Left lung (tissue), 10 donors: ENCODE results near the gene GPATCH11. TPM values are rescaled to one million over a fixed set of nuclear protein-coding genes. Genes with fewer than 3 reads are reported as not detected.

Source experiments
- ATAC-seq: fragments of 200-7000 bp; cut with Tn5 transposase; one replicate; pipeline ENCODE4 v1.9.1; 2020; ENCODE audit warnings: moderate library complexity
- DNase-seq, 4 donors: peaks; one replicate each; pipeline ENCODE4 v3.0.0-alpha.2; 2013 to 2020
- H3K27ac ChIP-seq, 2 donors: fragments of 200-600 bp; sonication (generic) in 1 of 2; one replicate each; pipeline versions ENCODE4 v1.5.0 to v1.8.0; 2020 to 2021
- H3K27me3 ChIP-seq, 2 donors: fragments of 200-600 bp; sonication (generic) in 1 of 2; one replicate each; pipeline versions ENCODE4 v1.5.0 to v1.8.0; 2020 to 2021
- H3K36me3 ChIP-seq, 2 donors: fragments of 200-600 bp; sonication (generic) in 1 of 2; one replicate each; pipeline versions ENCODE4 v1.5.0 to v1.8.0; 2020 to 2021
- H3K4me1 ChIP-seq, 2 donors: fragments of 200-600 bp; one replicate each; pipeline ENCODE4 v1.8.0; 2021
- H3K4me3 ChIP-seq, 2 donors: fragments of 200-600 bp; sonication (generic) in 1 of 2; one replicate each; pipeline versions ENCODE4 v1.5.0 to v1.8.0; 2020 to 2021; ENCODE audit warnings: mild to moderate bottlenecking in 1 of 2
- H3K9me3 ChIP-seq, 2 donors: fragments of 200-600 bp; sonication (generic) in 1 of 2; one replicate each; pipeline versions ENCODE4 v1.5.0 to v1.8.0; 2020 to 2021
- intact Hi-C, 2 donors: fragments of 100-400 bp; cut with DNase I; formaldehyde crosslinking; loops; one replicate each; pipeline versions ENCODE4 v1.11.2 to v1.14.2; 2022
- polyA plus RNA-seq, 6 donors: library from polyadenylated mRNA; unstranded; fragments of 120-200 nt; gene quantifications; one replicate each; pipeline ENCODE4 v1.2.1, GENCODE V29; 2013; ENCODE audit not compliant: insufficient read length in 6 of 6
- total RNA-seq, 2 donors: library from RNA; stranded (reverse); fragmentation: NEBNext Ultra II Directional; extraction: Animal tissue kit (Norgen Biotek cat#: 25700); gene quantifications; one replicate each; pipeline ENCODE4 v1.2.1, GENCODE V29; 2021
- TF ChIP-seq, protein P1 (sequence below), 2 donors: fragments of 200-600 bp; sonication (generic) in 1 of 2; IDR thresholded peaks; one replicate each; pipeline versions ENCODE4 v1.5.0 to v1.8.0; 2021; ENCODE audit warnings: antibody characterized with exemption in 2 of 2
- donor health status: DM: no; HTN: yes; CAD: no.
- donor health status: DM: no; HTN: no; CAD: no.

The GPATCH11 gene
- total and polyA plus RNA-seq, 8 donors = 7.8 to 13.0 (median 11.2) TPM

DNA sequence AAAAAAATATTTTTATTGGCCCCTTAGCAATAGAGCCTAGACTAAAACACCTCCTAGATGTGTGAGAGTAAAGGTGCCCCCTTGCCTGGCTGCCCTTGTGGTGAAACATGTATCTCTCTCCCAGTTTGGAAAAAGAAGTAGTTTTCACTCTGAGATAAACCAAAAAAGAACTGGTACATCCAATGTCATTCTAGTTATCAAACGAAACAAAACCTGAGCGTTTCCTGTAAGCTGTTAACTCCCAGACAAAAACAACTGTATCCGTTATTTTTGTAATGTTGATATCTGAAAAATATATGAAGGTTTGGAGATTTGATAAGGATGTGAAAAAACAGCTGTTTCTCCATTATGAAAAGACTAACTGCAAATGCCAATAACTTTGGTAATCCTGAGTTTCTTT, 24.5 kb upstream of the GPATCH11 start:
- peaks cover 0 to 97% of the 10 kb centered on the region in 2 donors for H3K36me3 ChIP-seq
- H3K27me3 ChIP-seq = no peaks in the 10 kb centered on the region
- no peaks in the 10 kb centered on the region for H3K4me1 ChIP-seq
- DNase-seq = no peak
- H3K27ac ChIP-seq = no peak overlapping the region
- TF ChIP-seq, protein P1, sequence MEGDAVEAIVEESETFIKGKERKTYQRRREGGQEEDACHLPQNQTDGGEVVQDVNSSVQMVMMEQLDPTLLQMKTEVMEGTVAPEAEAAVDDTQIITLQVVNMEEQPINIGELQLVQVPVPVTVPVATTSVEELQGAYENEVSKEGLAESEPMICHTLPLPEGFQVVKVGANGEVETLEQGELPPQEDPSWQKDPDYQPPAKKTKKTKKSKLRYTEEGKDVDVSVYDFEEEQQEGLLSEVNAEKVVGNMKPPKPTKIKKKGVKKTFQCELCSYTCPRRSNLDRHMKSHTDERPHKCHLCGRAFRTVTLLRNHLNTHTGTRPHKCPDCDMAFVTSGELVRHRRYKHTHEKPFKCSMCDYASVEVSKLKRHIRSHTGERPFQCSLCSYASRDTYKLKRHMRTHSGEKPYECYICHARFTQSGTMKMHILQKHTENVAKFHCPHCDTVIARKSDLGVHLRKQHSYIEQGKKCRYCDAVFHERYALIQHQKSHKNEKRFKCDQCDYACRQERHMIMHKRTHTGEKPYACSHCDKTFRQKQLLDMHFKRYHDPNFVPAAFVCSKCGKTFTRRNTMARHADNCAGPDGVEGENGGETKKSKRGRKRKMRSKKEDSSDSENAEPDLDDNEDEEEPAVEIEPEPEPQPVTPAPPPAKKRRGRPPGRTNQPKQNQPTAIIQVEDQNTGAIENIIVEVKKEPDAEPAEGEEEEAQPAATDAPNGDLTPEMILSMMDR (IDR thresholded peaks at IDR 0.05) = no peak
- intact Hi-C loops = no loop called here
- no peak overlapping the region for H3K4me3 ChIP-seq
- no peak for ATAC-seq
- no peaks in the 10 kb centered on the region for H3K9me3 ChIP-seq

DNA sequence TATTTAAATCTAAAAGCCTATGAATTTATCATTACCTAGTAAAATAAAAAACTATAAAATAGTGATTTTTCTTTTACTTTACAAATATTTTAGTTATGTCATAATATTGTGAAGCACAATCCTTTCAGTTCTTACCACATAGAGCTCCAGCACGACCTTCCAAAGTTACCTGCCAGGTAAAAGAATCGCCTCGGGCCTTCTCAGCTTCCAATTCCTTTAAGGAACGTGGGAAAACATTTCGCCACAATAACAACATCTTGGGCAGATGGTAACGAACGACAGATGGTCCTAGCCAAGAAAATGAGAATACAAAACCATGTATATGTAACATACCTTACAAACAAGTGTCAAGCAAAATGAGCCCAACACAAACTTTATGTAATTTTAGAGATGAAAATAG, 23.9 kb upstream of the GPATCH11 start:
- Histone ChIP-seq H3K4me3 (no peak overlapping the region), H3K9me3 (no peaks in the 10 kb centered on the region), H3K36me3 (peaks cover 0 to 97% of the 10 kb centered on the region in 2 donors), H3K4me1 (no peaks in the 10 kb centered on the region), H3K27me3 (no peaks in the 10 kb centered on the region), H3K27ac (no peak overlapping the region)
- no peak for ATAC-seq
- no peak for DNase-seq
- intact Hi-C loops = no loop called here
- TF ChIP-seq, protein P1 (IDR thresholded peaks at IDR 0.05) = no peak

DNA sequence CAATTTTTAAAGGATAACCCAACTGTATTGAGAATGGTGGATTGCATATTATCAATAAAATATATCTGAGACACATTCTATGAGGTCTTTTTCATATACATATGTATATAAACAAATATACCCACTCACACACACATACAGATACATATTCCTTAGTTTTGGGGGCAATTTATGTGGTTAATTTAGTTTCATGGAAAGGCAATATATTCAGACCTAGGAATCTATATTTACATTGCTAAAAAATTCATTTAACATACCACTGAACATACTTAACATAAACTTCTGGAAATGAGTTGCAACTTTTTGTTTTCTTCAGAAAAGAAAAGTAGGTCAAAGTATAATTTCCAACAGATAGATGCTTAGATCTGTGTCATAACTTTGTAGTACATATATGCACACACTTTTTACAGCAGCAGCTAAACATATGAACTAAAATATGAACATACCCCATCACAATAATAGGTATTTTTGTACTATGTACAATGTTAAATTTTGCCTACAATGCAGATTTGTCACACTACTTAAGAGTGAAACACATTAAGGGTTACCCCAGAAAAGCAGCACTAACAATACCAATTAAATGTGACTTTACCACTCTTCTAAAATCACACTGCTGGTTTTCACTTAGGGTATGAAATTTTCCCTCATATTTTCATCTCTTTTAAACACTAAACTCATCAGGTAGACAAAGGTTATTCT, 23.2 kb upstream of the GPATCH11 start:
- H3K36me3 ChIP-seq = peaks cover 0 to 97% of the 10 kb centered on the region in 2 donors
- H3K27ac ChIP-seq = no peak overlapping the region
- no peaks in the 10 kb centered on the region for H3K9me3 ChIP-seq
- H3K27me3 ChIP-seq = no peaks in the 10 kb centered on the region
- H3K4me1 ChIP-seq = no peaks in the 10 kb centered on the region
- intact Hi-C loops = no loop called here
- TF ChIP-seq, protein P1 (IDR thresholded peaks at IDR 0.05) = no peak
- ATAC-seq = no peak
- DNase-seq = no peak
- H3K4me3 ChIP-seq = no peak overlapping the region

DNA sequence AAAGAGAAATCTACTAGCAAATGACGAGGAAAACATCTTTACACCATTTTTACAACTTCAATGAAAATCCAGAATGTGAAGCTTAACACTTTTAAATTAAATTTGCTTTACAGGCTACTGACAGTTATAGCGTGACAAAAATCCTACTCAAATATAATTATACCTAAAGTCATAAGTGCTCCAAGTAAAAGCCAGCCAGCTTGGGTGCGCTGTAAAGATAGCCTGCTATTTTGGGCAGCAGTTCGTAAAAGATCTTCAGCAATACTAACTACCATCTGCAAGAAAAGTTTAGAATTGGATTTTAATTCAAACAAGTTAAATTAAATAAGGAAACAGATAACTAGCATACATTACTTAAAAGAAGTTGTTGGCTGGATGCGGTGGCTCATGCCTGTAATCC, 22.5 kb upstream of the GPATCH11 start:
- H3K9me3 ChIP-seq = no peaks in the 10 kb centered on the region
- no peaks in the 10 kb centered on the region for H3K27me3 ChIP-seq
- no peak overlapping the region for H3K4me3 ChIP-seq
- intact Hi-C loops = no loop called here
- peaks cover 0 to 97% of the 10 kb centered on the region in 2 donors for H3K36me3 ChIP-seq
- TF ChIP-seq, protein P1 (IDR thresholded peaks at IDR 0.05) = no peak
- no peak overlapping the region for H3K27ac ChIP-seq
- DNase-seq = no peak
- ATAC-seq = no peak
- no peaks in the 10 kb centered on the region for H3K4me1 ChIP-seq

DNA sequence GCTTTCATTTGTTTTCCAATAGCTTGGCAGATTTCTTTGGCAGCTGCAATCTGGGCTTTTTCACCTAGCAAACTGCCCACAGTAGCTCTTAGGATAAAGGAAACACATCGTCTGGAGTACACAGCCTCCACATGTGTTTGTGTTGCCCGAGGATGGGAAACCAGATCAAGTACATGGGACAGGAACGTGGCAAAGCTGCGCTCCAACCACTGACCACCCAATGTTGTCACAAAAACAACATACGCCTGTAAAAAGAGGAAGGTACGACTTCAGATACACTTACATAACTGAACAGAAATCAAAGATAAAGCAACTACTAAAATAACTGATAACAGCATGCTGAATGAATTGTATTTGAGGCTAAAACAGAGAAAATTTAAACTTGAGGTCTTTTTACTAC, 15.6 kb upstream of the GPATCH11 start:
- TF ChIP-seq, protein P1 (IDR thresholded peaks at IDR 0.05) = no peak
- peaks cover 0 to 95% of the 10 kb centered on the region in 2 donors for H3K36me3 ChIP-seq
- no peak overlapping the region for H3K27ac ChIP-seq
- ATAC-seq (no peak), DNase-seq (no peak)
- no peak overlapping the region for H3K4me3 ChIP-seq
- no peaks in the 10 kb centered on the region for H3K9me3 ChIP-seq
- intact Hi-C loops = no loop called here
- no peaks in the 10 kb centered on the region for H3K4me1 ChIP-seq
- H3K27me3 ChIP-seq = no peaks in the 10 kb centered on the region
